Naive thymus-derived CD4-positive, alpha-beta T cell (primary cell): ENCODE data around the gene PPP1R13L. TPM values are rescaled to one million over a fixed set of nuclear protein-coding genes. Genes with fewer than 3 reads are reported as not detected.

Experiments
- ATAC-seq: fragments of 150-1000 bp; cut with Tn5 transposase; 2 replicates; pipeline ENCODE4 v1.10.0; 2021; ENCODE audit warnings: mild to moderate bottlenecking, moderate library complexity
- CTCF ChIA-PET: fragments of 350-600 bp; sonication (Branson Sonifier 250); formaldehyde crosslinking; loops from one replicate; lab custom pipeline; 2021; ENCODE audit warnings: antibody characterized with exemption; lab: Charles Lee
- POLR2A ChIA-PET: fragments of 350-600 bp; sonication (Branson Sonifier 250); formaldehyde crosslinking; loops from one replicate; lab custom pipeline; 2021; ENCODE audit warnings: antibody characterized with exemption, inconsistent platforms; lab: Charles Lee
- DNase-seq, 9 donors: peaks; one replicate each; pipeline versions ENCODE4 v3.0.0 to v3.0.0-alpha.2; 2020 to 2022; ENCODE audit warnings: mixed read lengths in 1 of 9
- H3K27ac ChIP-seq: one replicate; pipeline ENCODE4 v1.7.0; 2013; ENCODE audit warnings: mild to moderate bottlenecking, low read depth, low read length, moderate library complexity
- H3K27me3 ChIP-seq, 2 donors: one replicate each; pipeline ENCODE4 v1.7.0; 2013; ENCODE audit warnings: low read length in 2 of 2, mild to moderate bottlenecking in 2 of 2, moderate library complexity in 2 of 2; ENCODE audit not compliant: control insufficient read depth in 2 of 2, insufficient read depth in 2 of 2
- H3K36me3 ChIP-seq, 3 experiments: 1 replicate in 2 of 3; 2 replicates in 1 of 3; pipeline ENCODE4 v1.7.0; 2013; ENCODE audit warnings: low read length in 3 of 3, mild to moderate bottlenecking in 3 of 3, moderate library complexity in 1 of 3; ENCODE audit not compliant: insufficient read depth in 3 of 3, control insufficient read depth in 2 of 3
- H3K4me1 ChIP-seq, 2 donors: one replicate each; pipeline ENCODE4 v1.7.0; 2013; ENCODE audit warnings: low read length in 2 of 2, mild to moderate bottlenecking in 2 of 2, moderate library complexity in 1 of 2; ENCODE audit not compliant: control insufficient read depth in 2 of 2, insufficient read depth in 2 of 2
- H3K4me3 ChIP-seq: 2 replicates; pipeline ENCODE4 v1.7.0; 2013; ENCODE audit warnings: mild to moderate bottlenecking, low read length
- H3K9me3 ChIP-seq, 3 experiments: 1 replicate in 2 of 3; 2 replicates in 1 of 3; pipeline ENCODE4 v1.7.0; 2013; ENCODE audit warnings: low read length in 3 of 3; ENCODE audit not compliant: control insufficient read depth in 2 of 3
- H3K27ac Mint-ChIP-seq, 9 donors: one replicate each; pipeline ENCODE4 v1.8.0; 2020 to 2022; ENCODE audit warnings: mixed read lengths in 9 of 9, mild to moderate bottlenecking in 8 of 9, moderate library complexity in 5 of 9, inconsistent platforms in 2 of 9
- H3K27me3 Mint-ChIP-seq, 5 donors: one replicate each; pipeline ENCODE4 v1.8.0; 2021 to 2022; ENCODE audit warnings: mixed read lengths in 5 of 5, mild to moderate bottlenecking in 1 of 5
- H3K36me3 Mint-ChIP-seq, 5 donors: one replicate each; pipeline ENCODE4 v1.8.0; 2020 to 2022; ENCODE audit warnings: mixed read lengths in 5 of 5, mild to moderate bottlenecking in 3 of 5, inconsistent platforms in 1 of 5
- H3K4me1 Mint-ChIP-seq, 7 donors: one replicate each; pipeline ENCODE4 v1.8.0; 2020 to 2022; ENCODE audit warnings: mixed read lengths in 7 of 7, mild to moderate bottlenecking in 3 of 7, inconsistent platforms in 1 of 7
- H3K4me3 Mint-ChIP-seq, 10 donors: one replicate each; pipeline ENCODE4 v1.8.0; 2020 to 2022; ENCODE audit warnings: mild to moderate bottlenecking in 10 of 10, mixed read lengths in 10 of 10, moderate library complexity in 6 of 10, inconsistent platforms in 2 of 10
- H3K9me3 Mint-ChIP-seq, 11 donors: one replicate each; pipeline ENCODE4 v1.8.0; 2020 to 2022; ENCODE audit warnings: mixed read lengths in 11 of 11, mild to moderate bottlenecking in 4 of 11, inconsistent platforms in 1 of 11, moderate library complexity in 1 of 11
- intact Hi-C, 2 donors: fragments of 100-400 bp; cut with micrococcal nuclease; formaldehyde crosslinking; loops; one replicate each; pipeline ENCODE4 v1.15.1; 2023
- polyA plus RNA-seq, 2 donors: library from polyadenylated mRNA; unstranded; fragments of 300-500 nt; fragmentation: Illumina TruSeq; gene quantifications; one replicate each; pipeline ENCODE4 v1.2.3, GENCODE V29; 2021
- total RNA-seq, 6 experiments: library from RNA in 5 of 6; stranded (reverse) in 5 of 6; gene quantifications; 1 replicate in 5 of 6; 2 replicates in 1 of 6; pipeline ENCODE4 v1.2.3 and lab custom pipeline; 2021 to 2026

The PPP1R13L gene
- total and polyA plus RNA-seq, 7 experiments from 2014 or later = 0.56 to 24.4 (median 3.2) TPM

DNA sequence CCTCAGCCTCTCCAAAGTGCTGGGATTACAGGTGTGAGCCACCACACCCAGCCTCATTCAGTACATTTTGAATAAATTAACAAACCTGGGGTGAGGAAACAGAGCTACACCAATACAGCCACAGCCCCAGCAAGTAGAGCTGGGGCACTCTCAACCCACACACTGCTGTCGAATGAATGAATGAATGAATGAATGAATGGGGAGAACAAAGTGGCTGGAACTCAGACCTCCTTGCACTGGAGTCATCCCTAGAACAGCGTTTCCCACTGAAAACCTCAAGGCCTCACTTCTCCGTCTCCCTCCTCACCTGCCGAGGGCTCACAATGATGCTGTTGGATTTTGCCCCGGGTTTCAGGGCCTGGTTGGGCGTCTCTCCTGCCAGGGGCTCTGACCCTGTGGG lies 16.0 kb upstream of the PPP1R13L start:
- Mint-ChIP-seq H3K27ac (peak overlapping the region in 2 of 9 donors; percentile 17 to 43), H3K9me3 (peaks cover 0 to 2% (median 0%) of the 10 kb centered on the region in 11 donors), H3K4me3 (peak overlapping the region in 3 of 10 donors; percentile 50 to 67 (median 66)), H3K36me3 (peaks cover 0 to 15% (median 8%) of the 10 kb centered on the region in 5 donors), H3K27me3 (no peaks in the 10 kb centered on the region), H3K4me1 (peaks cover 22 to 59% (median 42%) of the 10 kb centered on the region in 7 donors)
- ChIA-PET POLR2A (interaction anchor here (1.0 kb wide), 1 partner anchor 13 kb away, joined by 3 read pairs; no protein-coding TSS in a partner anchor), CTCF (no interaction called here)
- intact Hi-C loops = loop anchor here in 1 of 2 donors (5.0 kb wide), 2 partner anchors 161 to 271 kb away; partner anchors contain the start of genes OPA3, QPCTL and SNRPD2
- H3K27me3 ChIP-seq = no peaks in the 10 kb centered on the region
- H3K27ac ChIP-seq = no peak overlapping the region
- peaks cover 0 to 31% (median 0%) of the 10 kb centered on the region in 3 experiments for H3K36me3 ChIP-seq
- no peak for ATAC-seq
- no peak for DNase-seq
- H3K9me3 ChIP-seq = no peaks in the 10 kb centered on the region
- H3K4me3 ChIP-seq = no peak overlapping the region
- peaks cover 20 to 24% of the 10 kb centered on the region in 2 donors for H3K4me1 ChIP-seq

DNA sequence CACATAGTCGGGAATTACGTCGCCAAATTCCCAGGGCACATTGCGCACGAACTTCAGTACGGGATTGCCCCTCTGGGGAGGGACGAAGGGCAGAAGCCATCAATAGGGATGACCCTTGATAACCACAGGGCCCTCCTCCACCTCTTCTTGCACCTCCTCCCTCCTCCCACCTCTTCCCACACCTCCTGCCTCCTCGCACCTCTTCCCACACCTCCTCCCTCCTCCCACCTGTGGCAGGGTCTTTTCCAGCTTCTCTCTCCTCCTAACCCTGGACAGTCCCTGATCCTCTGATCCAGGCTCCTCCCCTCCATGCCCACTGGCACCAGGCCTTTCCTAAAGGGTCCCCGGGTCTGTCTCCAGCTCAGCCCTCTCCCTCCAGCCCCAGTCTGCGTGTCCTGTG lies 15.5 kb upstream of the PPP1R13L start:
- Histone ChIP-seq H3K27ac (no peak overlapping the region), H3K27me3 (no peaks in the 10 kb centered on the region), H3K4me1 (peaks cover 20 to 24% of the 10 kb centered on the region in 2 donors), H3K9me3 (no peaks in the 10 kb centered on the region), H3K36me3 (peaks cover 0 to 35% (median 0%) of the 10 kb centered on the region in 3 experiments), H3K4me3 (no peak overlapping the region)
- ATAC-seq (no peak), DNase-seq (no peak)
- Mint-ChIP-seq H3K36me3 (peaks cover 0 to 17% (median 11%) of the 10 kb centered on the region in 5 donors), H3K27me3 (no peaks in the 10 kb centered on the region), H3K4me1 (peaks cover 22 to 56% (median 42%) of the 10 kb centered on the region in 7 donors), H3K27ac (peak overlapping the region in 2 of 9 donors; percentile 17 to 43), H3K9me3 (no peaks in the 10 kb centered on the region), H3K4me3 (peak overlapping the region in 3 of 10 donors; percentile 50 to 70 (median 67))
- intact Hi-C loops = loop anchor here in 1 of 2 donors (5.0 kb wide), 2 partner anchors 162 to 272 kb away; partner anchors contain the start of genes OPA3, QPCTL and SNRPD2
- POLR2A ChIA-PET = no interaction called here
- CTCF ChIA-PET = no interaction called here

DNA sequence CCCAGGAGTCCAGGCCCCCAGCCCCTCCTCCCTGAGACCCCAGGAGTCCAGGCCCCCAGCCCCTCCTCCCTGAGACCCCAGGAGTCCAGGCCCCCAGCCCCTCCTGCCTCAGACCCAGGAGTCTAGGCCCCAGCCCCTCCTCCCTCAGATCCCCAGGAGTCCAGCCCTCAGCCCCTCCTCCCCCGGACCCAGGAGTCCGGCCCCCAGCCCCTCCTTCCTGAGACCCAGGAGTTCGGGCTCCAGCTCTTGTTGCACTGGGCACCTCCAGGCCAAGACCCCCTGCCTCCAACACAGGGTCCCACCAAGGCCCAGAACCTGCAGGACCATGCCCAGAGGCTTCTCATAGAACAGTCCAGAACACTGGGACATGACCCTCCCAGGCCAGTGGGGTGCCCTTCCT lies 15.0 kb upstream of the PPP1R13L start:
- Histone ChIP-seq H3K9me3 (no peaks in the 10 kb centered on the region), H3K36me3 (peaks cover 0 to 35% (median 0%) of the 10 kb centered on the region in 3 experiments), H3K27me3 (no peaks in the 10 kb centered on the region), H3K4me1 (peaks cover 20 to 24% of the 10 kb centered on the region in 2 donors), H3K4me3 (no peak overlapping the region), H3K27ac (no peak overlapping the region)
- ATAC-seq = no peak
- Mint-ChIP-seq H3K4me3 (peak overlapping the region in 1 of 10 donors; percentile 59), H3K27me3 (no peaks in the 10 kb centered on the region), H3K9me3 (no peaks in the 10 kb centered on the region), H3K27ac (peak overlapping the region in 1 of 9 donors; percentile 36), H3K4me1 (peaks cover 22 to 56% (median 42%) of the 10 kb centered on the region in 7 donors), H3K36me3 (peaks cover 0 to 17% (median 11%) of the 10 kb centered on the region in 5 donors)
- ChIA-PET POLR2A (no interaction called here), CTCF (no interaction called here)
- intact Hi-C loops = loop anchor here in 1 of 2 donors (5.0 kb wide), 2 partner anchors 162 to 272 kb away; partner anchors contain the start of genes OPA3, QPCTL and SNRPD2
- DNase-seq = no peak

DNA sequence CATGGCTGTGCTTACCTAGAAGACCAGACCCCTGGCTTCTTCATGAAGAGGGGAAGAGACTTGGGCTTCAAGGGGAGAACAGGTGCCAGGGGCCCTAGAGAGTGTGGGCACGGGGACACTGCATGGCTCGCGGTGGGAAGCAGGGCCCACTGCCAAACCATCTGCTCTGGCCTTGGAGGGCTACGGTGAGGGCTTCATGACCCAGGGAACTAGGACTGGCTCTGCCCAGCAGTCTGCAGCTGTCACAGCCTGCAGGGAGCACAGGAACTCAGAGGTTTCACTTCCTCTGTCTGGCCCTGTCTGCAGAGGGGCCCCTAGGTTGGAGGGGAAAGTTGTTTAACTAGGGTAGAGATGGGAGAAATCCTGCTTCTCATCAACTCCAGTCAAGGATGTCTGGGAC lies 14.5 kb upstream of the PPP1R13L start:
- H3K27me3 Mint-ChIP-seq = no peaks in the 10 kb centered on the region
- no peak overlapping the region for H3K27ac ChIP-seq
- no peak for DNase-seq
- peaks cover 0 to 17% (median 14%) of the 10 kb centered on the region in 5 donors for H3K36me3 Mint-ChIP-seq
- H3K4me3 ChIP-seq = no peak overlapping the region
- H3K27ac Mint-ChIP-seq = peak overlapping the region in 5 of 9 donors; percentile 36 to 76 (median 57)
- ChIA-PET CTCF (no interaction called here), POLR2A (interaction anchor here (1.1 kb wide), 1 partner anchor 12 kb away, joined by 3 read pairs; no protein-coding TSS in a partner anchor)
- no peaks in the 10 kb centered on the region for H3K27me3 ChIP-seq
- peaks cover 22 to 53% (median 39%) of the 10 kb centered on the region in 7 donors for H3K4me1 Mint-ChIP-seq
- ATAC-seq = peak; percentile 55
- intact Hi-C loops = no loop called here
- peaks cover 0 to 39% (median 0%) of the 10 kb centered on the region in 3 experiments for H3K36me3 ChIP-seq
- H3K4me1 ChIP-seq = peaks cover 16 to 24% of the 10 kb centered on the region in 2 donors
- no peaks in the 10 kb centered on the region for H3K9me3 ChIP-seq
- H3K4me3 Mint-ChIP-seq = peak overlapping the region in 8 of 10 donors; percentile 8 to 76 (median 33)
- no peaks in the 10 kb centered on the region for H3K9me3 Mint-ChIP-seq

DNA sequence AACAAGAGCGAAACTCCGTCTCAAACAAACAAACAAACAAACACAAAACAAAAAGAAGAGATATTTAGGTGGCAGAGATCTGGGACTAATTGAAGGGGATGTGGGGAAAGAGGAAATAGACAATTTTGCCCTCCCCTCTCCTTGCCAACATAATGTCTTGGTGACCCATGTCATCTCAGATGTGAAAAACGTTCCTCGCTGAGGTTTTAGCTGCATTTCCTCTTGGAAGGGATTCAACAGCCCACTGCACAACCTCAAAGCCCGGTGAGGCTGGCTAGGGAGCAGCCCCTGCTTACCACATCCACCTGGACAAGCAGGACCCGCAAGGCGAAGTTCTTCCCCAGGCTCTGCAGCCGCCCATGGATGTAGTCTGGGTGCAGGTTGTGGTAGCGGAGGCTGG lies 13.9 kb upstream of the PPP1R13L start:
- Mint-ChIP-seq H3K27me3 (no peaks in the 10 kb centered on the region), H3K27ac (peak overlapping the region in 4 of 9 donors; percentile 29 to 75 (median 64)), H3K4me3 (peak overlapping the region in 4 of 10 donors; percentile 26 to 67 (median 53)), H3K36me3 (peaks cover 0 to 22% (median 19%) of the 10 kb centered on the region in 5 donors), H3K4me1 (peaks cover 16 to 47% (median 33%) of the 10 kb centered on the region in 7 donors), H3K9me3 (no peaks in the 10 kb centered on the region)
- ChIA-PET POLR2A (interaction anchor here (1.1 kb wide), 1 partner anchor 11 kb away, joined by 3 read pairs; no protein-coding TSS in a partner anchor), CTCF (no interaction called here)
- DNase-seq = no peak
- no peak overlapping the region for H3K27ac ChIP-seq
- intact Hi-C loops = no loop called here
- H3K4me1 ChIP-seq = peaks cover 11 to 18% of the 10 kb centered on the region in 2 donors
- no peaks in the 10 kb centered on the region for H3K9me3 ChIP-seq
- no peak for ATAC-seq
- H3K4me3 ChIP-seq = no peak overlapping the region
- H3K36me3 ChIP-seq = peaks cover 0 to 45% (median under 1%) of the 10 kb centered on the region in 3 experiments
- no peaks in the 10 kb centered on the region for H3K27me3 ChIP-seq

DNA sequence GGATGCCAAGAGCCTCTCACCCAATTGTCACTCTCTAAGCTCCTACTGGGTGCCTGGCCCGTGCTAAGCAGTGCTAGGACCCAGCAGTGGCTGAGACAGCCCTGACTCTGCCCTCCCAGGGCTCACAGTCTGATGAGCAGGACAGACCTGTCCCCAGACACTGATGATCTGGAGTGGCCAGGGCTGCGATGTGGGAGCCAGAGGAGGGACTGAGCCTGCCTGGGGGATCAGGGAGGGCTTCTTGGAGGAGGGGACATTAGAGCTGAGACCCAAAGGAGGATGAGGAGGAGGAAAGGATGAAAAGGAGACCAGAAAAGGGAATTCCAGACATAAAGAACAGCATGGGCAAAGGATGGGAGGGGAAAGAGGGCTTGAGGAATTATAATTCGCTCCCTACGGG lies 12.3 kb upstream of the PPP1R13L start:
- intact Hi-C loops = no loop called here

More for the DNA sequence above, 12.3 kb upstream of the PPP1R13L start:
- no peaks in the 10 kb centered on the region for H3K9me3 Mint-ChIP-seq
- Histone ChIP-seq H3K4me1 (peaks cover 4 to 10% of the 10 kb centered on the region in 2 donors), H3K27ac (no peak overlapping the region), H3K27me3 (no peaks in the 10 kb centered on the region), H3K9me3 (no peaks in the 10 kb centered on the region), H3K4me3 (no peak overlapping the region), H3K36me3 (peaks cover 0 to 53% (median 3%) of the 10 kb centered on the region in 3 experiments)
- H3K4me1 Mint-ChIP-seq = peaks cover 3 to 31% (median 20%) of the 10 kb centered on the region in 7 donors
- no peaks in the 10 kb centered on the region for H3K27me3 Mint-ChIP-seq
- peak overlapping the region in 2 of 9 donors; percentile 29 to 54 for H3K27ac Mint-ChIP-seq
- POLR2A ChIA-PET = no interaction called here
- H3K36me3 Mint-ChIP-seq = peaks cover 0 to 31% (median 24%) of the 10 kb centered on the region in 5 donors
- ATAC-seq = no peak
- H3K4me3 Mint-ChIP-seq = no peak overlapping the region
- DNase-seq = no peak
- CTCF ChIA-PET = no interaction called here
